GM10847 (cell line): ENCODE results near the gene NYNRIN.

ENCODE experiments used
- POLR2A ChIP-seq: IDR thresholded peaks from 2 replicates; pipeline ENCODE4 v1.6.1; 2011; ENCODE audit not compliant: insufficient read length; ENCODE audit errors: extremely low read depth

Gene NYNRIN

GRCh38 chr14:24438223-24439097 lies 39.7 kb downstream of the NYNRIN start:
- no peak for TF ChIP-seq POLR2A

GRCh38 chr14:24439257-24439656 lies 40.5 kb downstream of the NYNRIN start:
- no peak for TF ChIP-seq POLR2A

- TF ChIP-seq POLR2A = no peak
These were observed 41.2 kb downstream of the NYNRIN start for GRCh38 chr14:24439830-24440605.

GRCh38 chr14:24440606-24441399 lies 42.0 kb downstream of the NYNRIN start:
- no peak for TF ChIP-seq POLR2A

GRCh38 chr14:24441485-24441884 lies 42.7 kb downstream of the NYNRIN start:
- TF ChIP-seq POLR2A = no peak

- TF ChIP-seq POLR2A = no peak
These were observed 43.1 kb downstream of the NYNRIN start for GRCh38 chr14:24441904-24442239.

- peak; percentile 65 for TF ChIP-seq POLR2A
These were observed 43.6 kb downstream of the NYNRIN start, which contains the start of gene SDR39U1 for GRCh38 chr14:24442240-24443052. Gene SDR39U1, minus strand, starts transcription at chr14:24442776. Its CDS starts 7 bp downstream, at chr14:24442769.

- TF ChIP-seq POLR2A = no peak
These were observed 44.4 kb downstream of the NYNRIN start for GRCh38 chr14:24443053-24443665.

GRCh38 chr14:24456980-24457379 lies 58.2 kb downstream of the NYNRIN start:
- TF ChIP-seq POLR2A = no peak

- no peak for TF ChIP-seq POLR2A
These were observed 59.9 kb downstream of the NYNRIN start for GRCh38 chr14:24458736-24459135.

GRCh38 chr14:24459331-24459730 lies 60.5 kb downstream of the NYNRIN start:
- no peak for TF ChIP-seq POLR2A

- TF ChIP-seq POLR2A = no peak
These were observed 62.5 kb downstream of the NYNRIN start for GRCh38 chr14:24461336-24461735.

- no peak for TF ChIP-seq POLR2A
These were observed 64.4 kb downstream of the NYNRIN start for GRCh38 chr14:24463017-24463883.
